Stimulated activated CD4-positive, alpha-beta T cell treated with anti-CD3 and anti-CD28 coated beads, TNF-alpha, amount 100 ng/mL, for 48 hours (primary cell): Measurements from ENCODE around the gene ABHD12.
"Not testable (repeated sequence)": the region's sequence is repeated elsewhere in the genome, so short reads cannot be mapped to it uniquely, and the experiment has no call there.

Source experiments
- DNase-seq, 3 donors: peaks; one replicate each; pipeline ENCODE4 v3.0.0-alpha.2; 2020; ENCODE audit warnings: low read depth in 3 of 3

ABHD12 gene

DNA sequence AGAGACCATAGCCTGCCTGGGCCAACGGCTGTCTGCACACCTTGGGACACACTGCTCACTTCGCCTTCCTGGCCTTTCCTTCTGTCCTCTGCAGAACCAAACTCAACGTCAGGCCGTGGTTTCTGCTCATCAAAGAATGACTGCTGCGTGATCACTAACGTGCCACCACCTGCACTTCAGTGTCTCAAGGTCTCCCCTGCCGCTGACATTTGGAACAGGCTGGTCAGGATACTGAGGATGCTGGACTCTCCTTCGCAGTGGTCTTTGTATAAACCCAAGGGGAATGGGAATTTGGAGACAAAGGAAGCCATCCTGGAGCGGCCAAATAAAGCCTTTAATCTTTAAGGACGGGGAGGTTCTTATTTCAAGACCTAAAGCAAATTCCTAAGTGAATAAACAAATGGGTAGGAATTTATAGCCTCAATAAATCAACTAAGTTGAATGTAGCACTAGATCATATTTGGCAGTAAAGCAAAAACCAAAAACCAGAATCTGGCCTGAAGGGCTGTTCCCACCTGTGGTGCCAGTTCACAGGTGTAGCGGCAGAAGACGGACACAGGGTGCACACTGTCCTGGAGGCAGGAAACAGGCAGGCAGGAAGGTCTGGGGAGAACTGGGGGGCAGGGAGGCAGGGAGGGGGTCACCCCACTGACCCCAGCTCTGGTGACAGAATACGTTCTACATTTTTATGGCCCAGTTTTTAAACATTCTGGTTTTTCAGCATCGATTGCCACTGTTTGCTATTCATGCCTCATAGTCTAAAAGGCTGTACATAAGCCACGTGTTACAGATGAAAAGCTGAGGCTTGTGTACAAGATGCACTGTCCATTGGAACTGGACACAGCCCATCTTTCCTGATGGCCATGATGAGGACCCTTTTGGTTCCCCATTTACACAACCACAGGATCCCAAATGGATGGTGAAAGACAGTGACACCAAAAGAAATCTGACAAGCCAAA lies 36.6 kb downstream of the ABHD12 start:
- no peak for DNase-seq

DNA sequence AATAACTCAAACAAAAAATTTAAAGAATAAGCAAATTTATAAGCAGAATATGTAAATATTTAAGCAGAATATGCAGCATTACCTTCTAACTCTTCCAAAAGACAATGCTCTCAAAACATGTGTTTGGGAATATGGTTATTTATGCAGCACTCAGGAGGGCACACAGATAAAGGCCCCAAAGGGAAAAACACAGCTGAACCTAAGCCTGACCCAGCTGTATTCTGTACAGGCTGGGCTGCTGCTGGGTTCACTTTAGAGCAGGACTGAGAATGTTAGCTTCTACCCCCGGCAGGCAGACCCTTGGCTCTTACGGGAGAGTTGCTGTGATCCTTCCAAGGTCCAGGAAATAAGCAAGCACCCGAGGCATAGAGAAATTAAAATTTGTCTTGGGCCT lies 37.3 kb downstream of the ABHD12 start:
- DNase-seq: no peak

DNA sequence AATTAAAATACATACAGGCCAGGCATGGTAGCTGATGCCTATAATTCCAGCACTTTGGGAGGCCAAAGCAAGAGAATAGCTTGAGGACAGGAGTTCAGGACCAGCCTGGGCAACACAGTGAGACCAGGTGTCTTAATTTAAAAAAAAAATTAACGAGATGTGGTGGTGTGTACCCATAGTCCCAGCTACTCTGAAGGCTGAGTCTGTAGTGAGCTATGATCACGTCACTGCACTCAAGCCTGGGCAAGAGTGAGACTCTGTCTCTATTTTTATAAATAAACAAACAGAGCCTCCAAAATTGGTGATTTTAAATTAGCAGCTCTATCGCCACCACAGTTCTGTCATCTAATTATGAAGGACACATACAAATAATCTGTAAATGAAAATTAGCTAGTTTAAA lies 37.9 kb downstream of the ABHD12 start:
- no peak for DNase-seq

DNA sequence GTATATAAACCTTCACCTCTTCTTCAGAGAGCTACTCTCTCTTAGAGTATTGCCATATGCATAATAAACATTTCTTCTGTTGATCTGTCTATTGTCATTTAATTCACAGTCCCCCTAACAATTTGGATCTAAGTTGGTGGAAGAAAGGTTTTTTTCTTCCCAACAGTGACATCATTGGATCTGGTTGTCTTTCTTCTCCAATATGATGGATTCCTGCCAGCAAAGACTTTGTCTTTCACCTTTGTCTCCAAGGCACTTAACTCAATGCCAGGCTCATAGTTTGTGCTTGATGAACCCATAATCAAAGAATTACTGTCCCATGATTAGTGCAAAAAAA lies 39.6 kb downstream of the ABHD12 start:
- no peak for DNase-seq

DNA sequence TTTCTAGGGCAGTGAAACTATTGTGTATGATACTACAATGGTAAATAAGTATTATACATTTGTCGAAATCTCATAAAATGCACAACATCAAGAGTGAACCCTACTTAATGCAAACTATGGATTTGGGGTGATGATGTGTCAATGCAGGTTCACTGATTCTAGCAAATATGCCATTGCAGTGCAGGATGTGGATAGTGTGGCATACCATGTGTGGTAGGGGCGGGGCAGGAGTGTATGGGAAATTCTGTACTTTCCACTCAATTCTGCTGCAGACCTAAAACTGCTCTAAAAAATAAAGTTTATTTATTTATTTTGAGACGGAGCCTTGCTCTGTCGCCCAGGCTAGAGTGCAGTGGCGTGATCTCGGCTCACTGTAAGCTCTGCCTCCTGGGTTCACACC lies 44.3 kb downstream of the ABHD12 start:
- DNase-seq: no peak

DNA sequence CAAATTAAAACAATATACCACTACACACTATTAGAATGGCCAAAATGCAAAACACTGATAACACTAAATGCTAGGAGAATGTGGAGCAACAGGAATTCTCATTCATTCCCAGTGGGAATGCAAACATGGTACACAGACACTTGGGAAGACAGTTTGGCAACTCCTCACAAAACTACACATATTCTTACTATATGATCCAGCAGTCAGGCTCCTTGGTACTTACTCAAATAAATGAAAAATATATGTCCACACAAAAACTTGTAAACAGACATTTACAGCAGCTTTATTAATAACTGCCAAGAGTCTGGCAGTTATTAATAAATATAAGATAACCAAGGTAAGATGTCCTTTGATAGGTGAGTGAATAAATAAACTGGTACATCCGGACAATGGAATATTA lies 44.9 kb downstream of the ABHD12 start:
- DNase-seq: no peak

DNA sequence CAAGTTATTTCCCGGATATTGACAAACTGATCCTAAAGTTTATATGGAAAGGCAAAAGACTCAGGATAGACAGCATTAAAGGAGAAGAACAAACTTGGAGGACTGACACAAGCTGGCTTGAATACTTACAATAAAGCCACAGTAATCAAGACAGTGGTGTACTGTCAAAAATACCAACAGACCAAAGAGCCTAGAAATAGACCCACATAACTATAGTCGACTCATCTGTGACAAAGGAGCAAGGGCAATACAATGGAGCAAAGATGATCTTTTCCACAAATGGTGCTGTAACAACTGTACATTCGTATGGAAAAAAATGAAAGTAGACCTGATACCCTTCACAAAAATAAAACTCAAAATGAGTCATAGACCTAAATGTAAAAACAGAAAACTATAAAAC lies 46.0 kb downstream of the ABHD12 start:
- no peak for DNase-seq

DNA sequence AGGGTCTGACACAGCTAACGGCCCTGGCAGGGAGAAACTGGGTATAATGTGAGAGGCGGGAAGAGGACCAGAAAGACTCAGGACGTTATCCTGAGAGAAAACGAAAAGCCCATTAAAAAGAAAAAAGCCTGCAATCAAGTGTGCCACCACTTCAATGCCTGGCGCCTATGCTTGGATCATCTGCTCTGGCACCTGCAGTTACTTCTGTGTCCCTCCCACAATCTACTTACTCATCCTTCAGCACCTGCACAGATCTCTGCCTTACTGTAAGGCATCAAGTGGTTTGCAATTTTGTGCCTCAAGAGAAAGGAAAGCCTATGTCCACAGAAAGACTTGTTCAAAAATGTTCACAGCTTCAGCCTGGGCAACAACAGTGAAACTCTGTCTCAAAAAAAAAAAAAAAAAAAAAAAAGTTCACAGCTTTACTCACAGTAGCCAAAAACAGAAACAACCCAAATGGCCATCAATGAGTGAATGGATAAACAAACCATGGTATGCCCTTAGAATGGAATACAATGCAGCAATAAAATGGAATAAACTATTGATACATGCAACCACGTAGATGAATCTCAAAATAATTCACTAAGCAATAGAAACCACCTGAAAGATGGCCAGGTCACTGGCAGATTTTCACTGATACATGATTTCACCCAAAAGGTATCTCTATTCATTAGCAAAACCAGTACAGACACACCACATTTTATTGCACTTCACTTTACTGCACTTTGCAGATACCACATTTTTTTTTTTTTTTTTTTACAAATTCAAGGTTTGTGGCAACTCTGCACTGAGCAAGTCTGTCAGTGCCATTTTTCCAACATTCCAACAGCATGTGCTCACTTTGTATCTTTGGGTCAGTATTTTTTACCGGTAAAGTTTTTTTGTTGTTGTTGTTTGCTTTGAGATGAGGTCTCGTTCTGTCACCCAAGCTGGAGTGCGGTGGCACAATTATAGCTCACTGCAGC lies 48.6 kb downstream of the ABHD12 start:
- no peak for DNase-seq

DNA sequence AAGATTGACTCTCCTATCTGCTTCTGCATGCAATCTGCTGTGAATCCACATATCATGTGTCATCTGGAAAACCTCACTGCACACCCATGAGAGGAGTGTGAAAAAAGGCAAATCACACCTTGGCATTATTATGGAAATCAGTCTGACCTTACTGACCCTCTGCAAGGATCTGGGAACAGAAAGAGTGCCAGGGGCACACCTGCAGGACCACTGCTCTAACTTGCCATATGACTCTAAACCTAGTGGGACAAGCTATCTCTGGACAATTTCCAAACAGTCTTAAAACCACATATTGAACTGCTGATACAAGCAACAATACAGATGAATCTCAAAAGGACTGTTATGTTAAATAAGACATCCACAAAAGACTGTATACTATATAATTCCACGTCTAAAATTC lies 50.3 kb downstream of the ABHD12 start:
- no peak for DNase-seq

DNA sequence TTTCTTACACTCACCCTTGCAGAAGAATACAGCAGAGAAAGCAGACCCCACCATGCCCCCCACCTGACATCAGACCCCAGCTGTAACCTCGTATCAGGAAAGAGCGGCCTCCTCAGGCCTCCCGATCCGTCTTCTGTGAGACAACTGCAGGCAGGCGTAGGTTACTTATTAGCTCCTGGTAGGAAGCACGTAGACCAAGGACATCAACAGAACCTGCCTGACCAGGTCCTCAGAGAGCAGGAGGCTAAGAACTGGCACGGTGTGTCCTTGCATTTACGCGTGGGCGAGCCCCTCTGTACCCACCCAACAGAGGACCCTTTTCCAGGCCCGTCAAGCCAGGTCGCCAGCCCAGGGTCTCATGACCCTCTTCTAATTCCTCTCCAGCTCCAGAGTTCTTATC lies 51.0 kb downstream of the ABHD12 start:
- no peak for DNase-seq

DNA sequence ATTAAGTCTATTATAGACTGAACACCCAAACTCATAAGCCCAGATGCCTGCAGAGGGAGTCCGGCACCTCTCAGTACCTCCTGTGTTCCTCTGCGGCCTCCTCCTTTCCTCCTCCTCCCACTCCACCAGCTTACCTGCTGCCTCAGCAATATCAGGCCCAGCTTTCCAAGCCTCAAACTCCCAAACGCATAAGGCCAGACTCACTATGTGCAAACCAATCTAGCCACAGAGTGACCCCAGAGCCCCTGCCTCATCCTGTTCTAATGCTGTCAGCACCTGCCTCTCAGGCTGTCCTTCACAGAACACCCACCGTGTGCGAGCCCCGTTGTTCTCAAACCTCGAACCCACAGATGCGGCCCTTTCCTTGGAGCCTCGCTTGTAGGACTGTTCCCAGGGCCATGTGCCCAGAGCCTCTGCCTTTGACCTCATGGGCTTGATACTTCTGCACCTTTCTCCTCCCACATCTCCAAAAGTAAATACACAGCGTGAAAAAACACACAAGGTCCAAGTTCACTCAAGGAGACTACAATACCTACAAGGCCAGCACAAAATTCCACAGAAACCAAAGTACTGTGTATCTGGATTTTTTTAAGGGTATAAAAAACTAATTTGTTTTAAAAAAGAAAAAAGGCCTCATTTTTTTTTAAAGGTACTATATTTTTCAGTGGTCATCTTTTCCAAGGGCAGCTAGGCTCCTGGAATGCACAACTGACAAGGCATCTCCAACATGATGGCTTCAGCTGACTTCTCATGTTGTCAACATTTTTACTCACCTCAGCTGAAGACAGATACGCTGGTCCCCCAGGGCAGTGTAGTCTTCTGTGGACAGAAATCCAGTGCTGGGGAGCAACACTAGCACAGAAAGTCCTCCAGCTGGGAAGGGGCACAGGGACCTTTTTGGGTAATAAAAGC lies 52.3 kb downstream of the ABHD12 start:
- DNase-seq: no peak

DNA sequence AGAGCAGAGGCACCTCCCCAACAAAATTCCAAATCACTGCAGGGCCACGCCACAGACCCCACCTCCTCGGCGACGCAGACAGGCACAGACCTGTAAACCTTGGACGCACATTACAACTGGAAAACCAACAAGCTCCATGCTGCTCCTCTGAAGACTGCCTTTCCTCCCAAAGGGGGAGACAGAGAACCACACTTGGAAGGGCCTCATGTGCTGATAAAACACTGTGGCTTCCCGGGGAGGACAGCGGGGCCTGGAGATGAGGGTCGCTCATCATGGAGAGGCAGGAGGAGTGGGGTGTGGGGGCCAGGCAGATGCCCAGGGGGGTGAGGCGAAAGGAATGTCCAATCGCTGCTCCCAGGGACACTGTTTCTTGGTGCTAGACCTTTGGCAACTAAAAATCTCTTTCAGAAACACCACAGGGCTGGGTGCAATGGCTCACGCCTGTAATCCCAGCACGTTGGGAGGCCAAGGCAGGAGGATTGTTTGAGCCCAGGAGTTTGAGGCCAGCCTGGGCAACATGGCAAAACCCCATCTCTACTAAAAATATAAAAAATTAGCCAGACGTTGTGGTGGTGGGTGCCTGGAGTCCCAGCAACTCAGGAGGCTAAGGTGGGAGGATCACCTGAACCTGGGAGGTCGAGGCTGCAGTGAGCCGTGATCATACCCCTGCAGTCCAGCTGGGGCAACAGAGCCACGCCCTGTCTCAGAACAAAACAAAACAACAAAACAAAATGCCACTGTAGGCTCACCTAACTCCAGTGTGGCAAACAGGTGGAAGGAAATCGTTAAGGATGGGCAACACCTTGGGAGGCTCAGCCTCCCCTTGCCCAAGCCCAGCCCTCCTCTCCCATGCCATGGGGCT lies 53.8 kb downstream of the ABHD12 start:
- DNase-seq: no peak

DNA sequence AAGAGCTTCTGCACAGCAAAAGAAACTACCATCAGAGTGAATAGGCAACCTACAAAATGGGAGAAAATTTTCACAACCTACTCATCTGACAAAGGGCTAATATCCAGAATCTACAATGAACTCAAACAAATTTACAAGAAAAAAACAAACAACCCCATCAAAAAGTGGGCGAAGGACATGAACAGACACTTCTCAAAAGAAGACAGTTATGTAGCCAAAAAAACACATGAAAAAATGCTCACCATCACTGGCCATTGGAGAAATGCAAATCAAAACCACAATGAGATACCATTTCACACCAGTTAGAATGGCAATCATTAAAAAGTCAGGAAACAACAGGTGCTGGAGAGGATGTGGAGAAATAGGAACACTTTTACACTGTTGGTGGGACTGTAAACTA lies 55.7 kb downstream of the ABHD12 start:
- DNase-seq: not testable (repeated sequence)

DNA sequence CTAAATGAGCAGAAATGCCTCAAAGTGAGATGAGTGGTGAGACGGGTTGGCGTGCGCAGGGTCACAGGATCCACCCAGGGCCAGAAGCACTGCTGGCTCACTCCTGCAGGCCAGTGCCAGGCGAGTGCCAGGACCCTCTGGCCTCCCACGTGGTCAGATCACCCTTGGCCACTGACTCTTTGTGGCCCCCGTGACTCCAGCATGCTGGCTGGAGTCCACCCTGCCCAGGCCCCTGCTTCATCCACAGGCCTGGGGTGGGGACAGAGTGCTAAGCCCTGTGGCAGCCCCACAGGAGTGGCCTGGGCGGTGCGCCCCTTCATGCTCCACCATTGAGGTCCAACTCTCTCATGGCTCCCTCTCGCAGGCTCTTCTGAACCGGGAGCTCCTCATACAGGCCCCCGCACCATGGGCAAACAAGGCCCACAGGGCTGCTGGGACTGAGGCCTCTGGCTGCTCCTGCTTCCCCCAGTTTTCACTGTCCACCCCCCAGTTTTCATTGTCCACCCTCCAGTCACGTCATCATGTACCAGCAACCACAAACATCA lies 61.6 kb downstream of the ABHD12 start:
- DNase-seq: no peak

DNA sequence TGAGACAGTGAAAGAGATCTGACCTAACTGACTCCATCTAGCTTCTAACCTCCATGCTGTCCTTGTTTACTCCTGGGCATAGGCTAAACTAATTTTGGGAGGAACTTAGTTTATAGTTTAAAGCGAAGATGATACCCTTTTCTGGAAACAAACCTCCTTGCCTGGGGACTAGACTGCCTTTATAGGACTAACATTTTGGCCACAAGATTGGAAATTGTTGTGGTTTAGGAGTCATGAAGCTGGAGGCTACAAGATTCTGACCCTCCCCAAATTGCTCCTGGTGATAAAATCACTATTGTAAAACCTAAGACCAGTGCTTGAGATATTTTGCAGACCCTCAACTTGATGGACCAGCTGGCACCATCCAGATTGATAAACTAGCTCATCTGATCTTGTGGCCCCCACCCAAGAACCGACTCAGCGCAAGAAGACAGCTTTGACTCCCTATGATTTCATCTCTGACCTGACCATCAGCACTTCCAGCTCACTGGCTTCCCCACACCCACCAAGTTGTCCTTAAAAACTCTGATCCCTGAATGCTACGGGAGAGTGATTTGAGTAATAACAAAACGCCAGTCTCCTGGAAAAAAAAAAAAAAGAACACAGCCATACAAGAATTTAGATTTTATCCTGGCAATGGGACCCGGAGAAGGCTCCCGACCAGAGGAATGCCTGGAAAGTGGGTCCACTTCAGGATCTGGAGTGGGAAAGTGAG lies 63.0 kb downstream of the ABHD12 start:
- DNase-seq: no peak

DNA sequence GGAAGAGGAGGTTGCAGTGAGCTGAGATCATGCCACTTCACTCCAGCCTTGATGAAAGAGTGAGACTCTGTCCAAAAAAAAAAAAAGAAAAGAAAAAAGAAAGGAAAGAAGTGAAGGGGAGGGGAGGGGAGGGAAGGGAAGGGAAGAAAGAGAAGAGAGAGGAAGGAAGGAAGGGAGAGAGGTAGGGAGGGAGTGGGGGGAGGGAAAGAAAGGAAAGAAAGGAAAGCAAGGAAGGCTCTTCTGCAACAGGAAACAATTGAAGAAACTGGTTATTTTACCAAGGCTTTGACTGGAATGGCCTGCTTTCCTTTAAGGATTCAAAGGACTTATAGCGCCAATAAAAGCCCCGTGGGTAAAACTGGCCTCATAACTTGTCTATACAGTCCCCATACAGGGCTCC lies 64.6 kb downstream of the ABHD12 start:
- DNase-seq: no peak

DNA sequence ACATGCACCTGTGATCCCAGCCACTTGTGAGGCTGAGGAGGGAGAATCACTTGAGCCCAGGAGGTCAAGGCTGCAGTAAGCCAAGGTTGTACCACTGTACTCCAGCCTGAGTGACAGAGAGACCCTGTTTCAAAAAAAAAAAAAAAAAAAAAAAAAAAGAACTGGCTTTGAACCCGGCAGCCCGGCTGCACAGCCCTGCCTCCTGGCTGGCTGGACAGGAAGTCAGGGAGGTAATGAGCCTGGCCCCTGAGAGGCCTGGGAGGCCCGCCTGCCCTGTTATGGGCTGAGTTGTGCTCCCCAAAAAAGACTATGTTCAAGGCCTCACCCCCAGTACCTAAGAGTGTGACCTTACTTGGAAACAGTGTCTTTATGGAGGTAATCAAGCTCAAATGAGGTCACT lies 65.6 kb downstream of the ABHD12 start:
- no peak for DNase-seq

DNA sequence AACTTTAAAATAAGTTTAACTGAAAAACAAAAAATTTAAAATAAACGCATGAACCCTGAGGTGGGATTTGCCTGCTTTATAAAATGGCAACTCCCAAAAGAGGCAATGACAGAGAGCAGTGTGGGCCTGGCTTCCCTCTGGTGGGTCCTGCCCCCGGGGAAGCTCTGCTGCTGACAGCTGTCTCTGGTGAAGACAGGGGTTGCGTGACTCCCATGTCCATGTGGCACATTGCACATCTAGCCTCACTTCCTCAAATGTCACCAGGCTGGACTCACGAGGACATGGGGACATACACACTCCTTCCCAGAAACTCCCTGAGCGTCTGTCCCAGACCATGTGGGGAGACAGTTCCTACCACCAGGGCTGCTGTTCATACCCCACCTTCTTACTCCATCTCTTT lies 66.2 kb downstream of the ABHD12 start:
- no peak for DNase-seq

DNA sequence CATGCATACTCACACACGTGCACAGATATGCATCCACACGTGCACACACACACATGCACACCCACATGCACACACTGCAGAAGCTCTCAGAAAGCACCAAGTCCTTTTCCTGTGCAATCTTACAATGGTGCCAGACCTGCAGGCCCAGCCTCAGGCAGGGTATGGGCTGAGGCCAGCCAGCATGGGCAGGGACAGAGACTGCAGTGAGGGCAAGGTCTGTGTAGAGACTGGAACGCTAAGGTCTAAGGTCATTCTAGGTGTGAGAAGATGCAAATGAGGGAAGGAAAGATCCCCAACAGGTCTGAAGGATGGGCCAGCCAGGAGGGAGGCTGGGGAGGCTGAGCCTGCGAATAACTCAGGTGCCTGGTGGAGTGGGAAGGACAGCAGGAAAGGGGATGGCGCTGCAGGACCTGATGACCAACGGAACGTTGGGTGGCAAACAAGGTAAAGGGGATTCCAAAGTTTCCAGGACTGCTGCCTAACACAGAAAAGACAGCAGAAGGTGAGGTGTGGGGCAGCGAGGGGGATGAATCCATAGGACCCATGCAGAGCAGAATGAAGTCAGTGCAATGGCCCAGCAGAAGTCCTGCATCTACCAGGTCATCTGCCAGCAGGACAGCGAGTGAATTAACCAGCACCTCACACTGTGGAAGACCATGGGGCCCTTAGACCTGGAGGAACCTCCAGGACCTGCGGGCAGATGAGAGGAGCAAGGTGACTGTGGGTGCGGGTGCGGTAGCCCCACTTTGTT lies 67.0 kb downstream of the ABHD12 start:
- no peak for DNase-seq
